H9 (cell line): Measurements from ENCODE around the gene E2F4. TPM values are rescaled to one million over a fixed set of nuclear protein-coding genes. Genes with fewer than 3 reads are reported as not detected.

Source experiments
- DNase-seq: peaks from one replicate; pipeline ENCODE4 v3.0.0-alpha.2; 2017
- H2AFZ ChIP-seq: one replicate; pipeline ENCODE4 v1.6.1; 2013; ENCODE audit warnings: mild to moderate bottlenecking, low read length, control low read depth, moderate library complexity
- H2AK5ac ChIP-seq: 2 replicates; pipeline ENCODE4 v1.6.1; 2013; ENCODE audit warnings: low read length, control low read depth, mixed read lengths; ENCODE audit not compliant: insufficient read length
- H2BK120ac ChIP-seq: one replicate; pipeline ENCODE4 v1.6.1; 2013; ENCODE audit warnings: low read depth, mild to moderate bottlenecking, low read length, control low read depth, inconsistent platforms; ENCODE audit not compliant: poor library complexity, severe bottlenecking
- H2BK12ac ChIP-seq: 2 replicates; pipeline ENCODE4 v1.6.1; 2013; ENCODE audit warnings: low read length, control low read depth, mixed read lengths, low read depth; ENCODE audit not compliant: insufficient read length
- H2BK15ac ChIP-seq: 2 replicates; pipeline ENCODE4 v1.6.1; 2013; ENCODE audit warnings: low read depth, low read length, control low read depth
- H2BK20ac ChIP-seq: one replicate; pipeline ENCODE4 v1.6.1; 2013; ENCODE audit warnings: low read depth, mild to moderate bottlenecking, low read length, control low read depth, inconsistent platforms; ENCODE audit not compliant: poor library complexity, severe bottlenecking
- H2BK5ac ChIP-seq: 2 replicates; pipeline ENCODE4 v1.6.1; 2013; ENCODE audit warnings: low read length, control low read depth, mixed read lengths; ENCODE audit not compliant: insufficient read length
- H3K14ac ChIP-seq: 2 replicates; pipeline ENCODE4 v1.6.1; 2013; ENCODE audit warnings: low read length, control low read depth; ENCODE audit not compliant: insufficient read depth
- H3K18ac ChIP-seq: 2 replicates; pipeline ENCODE4 v1.6.1; 2013; ENCODE audit warnings: low read depth, mild to moderate bottlenecking, mixed read lengths, low read length, control low read depth; ENCODE audit not compliant: insufficient read length
- H3K23ac ChIP-seq: 2 replicates; pipeline ENCODE4 v1.6.1; 2013; ENCODE audit warnings: low read length, control low read depth, mixed read lengths, low read depth; ENCODE audit not compliant: insufficient read length
- H3K23me2 ChIP-seq: 2 replicates; pipeline ENCODE4 v1.6.1; 2013; ENCODE audit warnings: low read depth, mild to moderate bottlenecking, mixed read lengths, low read length, control low read depth; ENCODE audit not compliant: insufficient read length, poor library complexity, severe bottlenecking
- H3K27ac ChIP-seq: 2 replicates; pipeline ENCODE4 v1.5.1; 2013; ENCODE audit warnings: low read length, control low read depth, mixed read lengths, low read depth; ENCODE audit not compliant: insufficient read length
- H3K27me3 ChIP-seq: 2 replicates; pipeline ENCODE4 v1.6.1; 2013; ENCODE audit warnings: low read length, control low read depth, inconsistent platforms; ENCODE audit not compliant: insufficient read depth
- H3K4ac ChIP-seq: 2 replicates; pipeline ENCODE4 v1.6.1; 2013; ENCODE audit warnings: low read depth, mild to moderate bottlenecking, control low read depth, inconsistent platforms, low read length, moderate library complexity
- H3K4me1 ChIP-seq: 2 replicates; pipeline ENCODE4 v1.6.1; 2013; ENCODE audit warnings: low read length, control low read depth, inconsistent platforms; ENCODE audit not compliant: insufficient read depth
- H3K4me2 ChIP-seq: 2 replicates; pipeline ENCODE4 v1.6.1; 2013; ENCODE audit warnings: low read length, control low read depth, mixed read lengths; ENCODE audit not compliant: insufficient read length, insufficient read depth
- H3K56ac ChIP-seq: 2 replicates; pipeline ENCODE4 v1.6.1; 2013; ENCODE audit warnings: low read depth, mild to moderate bottlenecking, mixed read lengths, low read length, control low read depth; ENCODE audit not compliant: insufficient read length
- H3K79me1 ChIP-seq: 2 replicates; pipeline ENCODE4 v1.6.1; 2013; ENCODE audit warnings: low read depth, mild to moderate bottlenecking, moderate library complexity, low read length, control low read depth, inconsistent platforms; ENCODE audit not compliant: insufficient read depth, poor library complexity, severe bottlenecking
- H3K79me2 ChIP-seq: 2 replicates; pipeline ENCODE4 v1.6.1; 2013; ENCODE audit warnings: low read length, control low read depth, inconsistent platforms; ENCODE audit not compliant: insufficient read depth
- H3K9ac ChIP-seq: 2 replicates; pipeline ENCODE4 v1.6.1; 2013; ENCODE audit warnings: low read length, control low read depth, mixed read lengths; ENCODE audit not compliant: insufficient read length; ENCODE audit errors: extremely low read depth
- H3K9me3 ChIP-seq: one replicate; pipeline ENCODE4 v1.6.1; 2013; ENCODE audit warnings: low read depth, low read length, inconsistent platforms; ENCODE audit not compliant: control insufficient read depth
- H3T11ph ChIP-seq: one replicate; pipeline ENCODE4 v1.6.1; 2013; ENCODE audit warnings: mild to moderate bottlenecking, low read length, control low read depth, inconsistent platforms
- H4K20me1 ChIP-seq: one replicate; pipeline ENCODE4 v1.6.1; 2013; ENCODE audit not compliant: control insufficient read depth, insufficient read length, insufficient read depth
- H4K5ac ChIP-seq: 2 replicates; pipeline ENCODE4 v1.6.1; 2013; ENCODE audit warnings: low read depth, mild to moderate bottlenecking, mixed read lengths, low read length, control low read depth; ENCODE audit not compliant: insufficient read length
- H4K8ac ChIP-seq: replicated peaks from 2 replicates; pipeline ENCODE4 v1.6.1; 2013; ENCODE audit warnings: low read length, control low read depth, mixed read lengths, low read depth; ENCODE audit not compliant: insufficient read length
- H4K91ac ChIP-seq: 2 replicates; pipeline ENCODE4 v1.6.1; 2013; ENCODE audit warnings: low read depth, mild to moderate bottlenecking, moderate library complexity, mixed read lengths, low read length, control low read depth; ENCODE audit not compliant: insufficient read length
- H3K27ac Mint-ChIP-seq, 3 experiments: 2 replicates in 2 of 3; 3 replicates in 1 of 3; pipeline ENCODE4 v1.8.0; 2020 to 2021; ENCODE audit warnings: mixed read lengths in 3 of 3, mild to moderate bottlenecking in 1 of 3, moderate library complexity in 1 of 3
- H3K27me3 Mint-ChIP-seq: 2 replicates; pipeline ENCODE4 v1.8.0; 2021; ENCODE audit warnings: low read depth, mild to moderate bottlenecking, moderate library complexity, mixed read lengths
- H3K36me3 Mint-ChIP-seq, 3 experiments: 2 replicates in 2 of 3; 3 replicates in 1 of 3; pipeline ENCODE4 v1.8.0; 2020 to 2021; ENCODE audit warnings: low read depth in 3 of 3, mixed read lengths in 3 of 3; ENCODE audit not compliant: insufficient read depth in 1 of 3
- H3K4me1 Mint-ChIP-seq, 2 experiments: 2 replicates each; pipeline ENCODE4 v1.8.0; 2020; ENCODE audit warnings: mixed read lengths in 2 of 2
- H3K4me3 Mint-ChIP-seq, 2 experiments: 2 replicates in 1 of 2; 3 replicates in 1 of 2; pipeline ENCODE4 v1.8.0; 2020 to 2021; ENCODE audit warnings: mild to moderate bottlenecking in 2 of 2, mixed read lengths in 2 of 2, moderate library complexity in 1 of 2
- H3K9me3 Mint-ChIP-seq, 2 experiments: 2 replicates in 1 of 2; 3 replicates in 1 of 2; pipeline ENCODE4 v1.8.0; 2020; ENCODE audit warnings: mild to moderate bottlenecking in 2 of 2, mixed read lengths in 2 of 2, moderate library complexity in 1 of 2
- CTCF ChIP-seq: fragments of 200-600 bp; sonication (generic); conservative IDR thresholded peaks from 3 replicates; pipeline ENCODE4 v1.8.0; 2021; ENCODE audit warnings: antibody characterized with exemption, mild to moderate bottlenecking
- WGBS: extraction: QIAGEN DNeasy Blood & Tissue Kit; methylation state at CpG from one replicate; pipeline ENCODE4 v1.1.7; 2013; ENCODE audit warnings: missing lambda C conversion rate, low lambda C conversion rate, mixed read lengths; ENCODE audit not compliant: insufficient read length; ENCODE audit errors: extremely low coverage; 5-methylcytosine and 5-hydroxymethylcytosine counted together
- total RNA-seq: library from RNA; stranded (reverse); gene quantifications from 2 replicates; pipeline ENCODE4 v1.2.1, GENCODE V29; 2021

The E2F4 gene
- total RNA-seq, 1 experiment from 2014 or later: 116 TPM

- H3K4ac ChIP-seq: no peak overlapping the region
- Mint-ChIP-seq H3K27me3 (peaks cover 29% of the 10 kb centered on the region), H3K9me3 (no peaks in the 10 kb centered on the region; a peak in 1 of 5 replicates), H3K36me3 (no peaks in the 10 kb centered on the region), H3K4me3 (peak overlapping the region; percentile 63 to 73; a peak in 4 of 5 replicates), H3K27ac (no peak overlapping the region), H3K4me1 (peaks cover 12 to 14% of the 10 kb centered on the region in 2 experiments)
- no peaks in the 10 kb centered on the region for H3K79me2 ChIP-seq
- no peak overlapping the region for H2BK12ac ChIP-seq
- H3K9me3 ChIP-seq: no peaks in the 10 kb centered on the region
- peaks cover 4% of the 10 kb centered on the region; the same call in 1 of the 2 replicates for H3K27me3 ChIP-seq
- no peak overlapping the region for H3K14ac ChIP-seq
- H2BK120ac ChIP-seq: no peak overlapping the region
- no peaks in the 10 kb centered on the region for H3K79me1 ChIP-seq
- no peak overlapping the region for H2AK5ac ChIP-seq
- DNase-seq: no peak
- no peak overlapping the region for H3K18ac ChIP-seq
- H3K4me1 ChIP-seq: peaks cover 6% of the 10 kb centered on the region; the same call in 1 of the 2 replicates
- no peaks in the 10 kb centered on the region for H4K20me1 ChIP-seq
- peaks cover 12% of the 10 kb centered on the region for H3K23me2 ChIP-seq
- no CpG with 5 or more reads among the region's 59 CpGs for WGBS
- H3K23ac ChIP-seq: no peak overlapping the region
- H3K27ac ChIP-seq: no peak overlapping the region
- H4K8ac ChIP-seq: no peak overlapping the region
- H4K91ac ChIP-seq: no peak overlapping the region
- no peak overlapping the region for H2BK20ac ChIP-seq
- H3T11ph ChIP-seq: no peak overlapping the region
- H2BK5ac ChIP-seq: no peak overlapping the region
- no peak overlapping the region for H2AFZ ChIP-seq
- no peak overlapping the region for H4K5ac ChIP-seq
- peak overlapping the region; percentile 72 for H3K4me2 ChIP-seq
- H3K9ac ChIP-seq: no peak overlapping the region
- H2BK15ac ChIP-seq: no peak overlapping the region
- no peak for TF ChIP-seq CTCF
- H3K56ac ChIP-seq: no peak overlapping the region
Observed at GRCh38 chr16:67184453-67184994, 7.4 kb upstream of the E2F4 start.
